GM12878 (cell line): ENCODE measurements around the gene APLP2. TPM values are rescaled to one million over a fixed set of nuclear protein-coding genes. Genes with fewer than 3 reads are reported as not detected.

Source experiments
- FOXM1 ChIP-seq: IDR thresholded peaks from 2 replicates; pipeline ENCODE4 v1.6.1; 2012; ENCODE audit warnings: low read depth, mild to moderate bottlenecking, inconsistent platforms, low read length, moderate library complexity
- GABPA ChIP-seq: IDR thresholded peaks from 2 replicates; pipeline ENCODE4 v1.6.1; 2014; ENCODE audit warnings: antibody characterized with exemption, low read depth, mild to moderate bottlenecking, inconsistent platforms
- HDAC6 ChIP-seq: fragments of 200-600 bp; sonication (generic); IDR thresholded peaks from one replicate; pipeline ENCODE4 v1.8.0; 2017; ENCODE audit warnings: antibody characterized with exemption; ENCODE audit not compliant: unreplicated experiment
- HDGF ChIP-seq: fragments of 450-650 bp; IDR thresholded peaks from 2 replicates; pipeline ENCODE4 v1.6.1; 2016; ENCODE audit warnings: antibody characterized with exemption
- IKZF1 ChIP-seq: fragments of 450-650 bp; conservative IDR thresholded peaks from 2 replicates; pipeline ENCODE4 v1.6.1; 2017; ENCODE audit warnings: antibody characterized with exemption, mild to moderate bottlenecking
- IKZF2 ChIP-seq, 2 experiments: fragments of 450-650 bp; IDR thresholded peaks; 2 replicates each; pipeline ENCODE4 v1.6.1; 2017; ENCODE audit warnings: mild to moderate bottlenecking in 2 of 2, moderate library complexity in 2 of 2
- KAT2A ChIP-seq: conservative IDR thresholded peaks from 2 replicates; pipeline ENCODE4 v1.6.1; 2011; ENCODE audit warnings: low read depth, low read length; ENCODE audit not compliant: control insufficient read depth
- KLF5 ChIP-seq: fragments of 450-650 bp; IDR thresholded peaks from 2 replicates; pipeline ENCODE4 v1.6.1; 2014; ENCODE audit warnings: mild to moderate bottlenecking; ENCODE audit not compliant: partially characterized antibody
- LARP7 ChIP-seq: fragments of 450-650 bp; IDR thresholded peaks from 2 replicates; pipeline ENCODE4 v1.6.1; 2017; ENCODE audit warnings: mild to moderate bottlenecking
- MLLT1 ChIP-seq: fragments of 450-650 bp; IDR thresholded peaks from 2 replicates; pipeline ENCODE4 v1.6.1; 2016; ENCODE audit warnings: mild to moderate bottlenecking
- MXI1 ChIP-seq: fragments of 150-350 bp; IDR thresholded peaks from 2 replicates; pipeline ENCODE4 v1.6.1; 2011; ENCODE audit warnings: low read depth, mild to moderate bottlenecking, inconsistent platforms, low read length, improper control_type of control experiment
- NBN ChIP-seq: fragments of 450-650 bp; IDR thresholded peaks from 2 replicates; pipeline ENCODE4 v1.6.1; 2016
- NFXL1 ChIP-seq: fragments of 450-650 bp; IDR thresholded peaks from 2 replicates; pipeline ENCODE4 v1.6.1; 2017; ENCODE audit warnings: antibody characterized with exemption, mild to moderate bottlenecking, borderline replicate concordance
- POLR2AphosphoS5 ChIP-seq: IDR thresholded peaks from 2 replicates; pipeline ENCODE4 v1.6.1; 2011; ENCODE audit warnings: mild to moderate bottlenecking, low read length, inconsistent platforms
- RAD21 ChIP-seq: IDR thresholded peaks from 2 replicates; pipeline ENCODE4 v1.6.1; 2011; ENCODE audit warnings: mild to moderate bottlenecking, low read depth, low read length, moderate library complexity; ENCODE audit not compliant: insufficient read depth
- RB1 ChIP-seq: fragments of 450-650 bp; formaldehyde crosslinking; IDR thresholded peaks from 2 replicates; pipeline ENCODE4 v1.6.1; 2017; ENCODE audit warnings: mild to moderate bottlenecking, borderline replicate concordance
- RFX5 ChIP-seq: IDR thresholded peaks from 2 replicates; pipeline ENCODE4 v1.6.1; 2011; ENCODE audit warnings: low read depth, low read length, improper control_type of control experiment
- SKIL ChIP-seq: fragments of 450-650 bp; IDR thresholded peaks from 2 replicates; pipeline ENCODE4 v1.6.1; 2017; ENCODE audit warnings: mild to moderate bottlenecking, low read depth, inconsistent platforms; ENCODE audit not compliant: poor library complexity, severe bottlenecking
- SREBF1 ChIP-seq: IDR thresholded peaks from 2 replicates; pipeline ENCODE4 v1.6.1; 2012; ENCODE audit warnings: mild to moderate bottlenecking, low read length
- STAT1 ChIP-seq: fragments of 450-650 bp; conservative IDR thresholded peaks from 2 replicates; pipeline ENCODE4 v1.6.1; 2014; ENCODE audit warnings: antibody characterized with exemption, mild to moderate bottlenecking
- TARDBP ChIP-seq: IDR thresholded peaks from 2 replicates; pipeline ENCODE4 v1.6.1; 2016; ENCODE audit warnings: borderline replicate concordance
- TBL1XR1 ChIP-seq: IDR thresholded peaks from 2 replicates; pipeline ENCODE4 v1.6.1; 2012; ENCODE audit warnings: low read depth, low read length, improper control_type of control experiment
- ZNF274 ChIP-seq: IDR thresholded peaks from one replicate; pipeline ENCODE4 v1.8.0; 2011; ENCODE audit not compliant: insufficient read length, insufficient read depth
- ZNF592 ChIP-seq: fragments of 450-650 bp; IDR thresholded peaks from 2 replicates; pipeline ENCODE4 v1.6.1; 2017; ENCODE audit warnings: mild to moderate bottlenecking, moderate library complexity
- polyA plus RNA-seq, 11 experiments: library from polyadenylated mRNA; depleted of rRNA in 4 of 11; unstranded in 6 of 11; stranded (reverse) in 5 of 11; fragments of >200 nt; fragmentation: Nextera tagmentation in 4 of 11; fragmentation: Illumina TruSeq in 1 of 11; extraction: Ambion mirVana in 4 of 11; extraction: Trizol in 1 of 11; gene quantifications; 1 replicate in 1 of 11; 2 replicates in 10 of 11; pipeline versions ENCODE4 v1.2.1 to v1.2.3, GENCODE V29; 2011 to 2016; ENCODE audit warnings: inconsistent platforms in 2 of 11, missing spikeins in 2 of 11, low read depth in 1 of 11
- total RNA-seq, 4 experiments: library from RNA; depleted of rRNA in 3 of 4; stranded (reverse); fragments of >200 nt in 3 of 4; fragmentation: Illumina TruSeq in 1 of 4; extraction: Trizol in 1 of 4; gene quantifications; 2 replicates each; pipeline versions ENCODE4 v1.2.1 to v1.2.3, GENCODE V29; 2013 to 2021
- TF ChIP-seq, protein P1 (sequence below): fragments of 450-650 bp; conservative IDR thresholded peaks from 2 replicates; pipeline ENCODE4 v1.6.1; 2017; ENCODE audit warnings: mild to moderate bottlenecking, moderate library complexity

Gene APLP2
- total and polyA plus RNA-seq, 10 of the 15 experiments (the other 5 are each of a cell fraction or from before 2014, with no cell fraction given), result 2.3 to 38.8 (median 21.3) TPM

- TF ChIP-seq IKZF2 (IDR thresholded peaks at IDR 0.05) (peak; percentile 31 to 35; a peak in 3 of 4 replicates), HDAC6 (no peak), IKZF1 (no peak; the same call in 1 of the 2 replicates), NFXL1 (no peak), GABPA (no peak), FOXM1 (no peak), HDGF (no peak), TARDBP (no peak), LARP7 (no peak), NBN (no peak), RFX5 (no peak), MLLT1 (no peak), SKIL (no peak), SREBF1 (no peak), KAT2A (no peak), RAD21 (no peak), ZNF592 (no peak), TBL1XR1 (no peak), RB1 (no peak), ZNF274 (no peak), STAT1 (no peak), MXI1 (no peak), POLR2AphosphoS5 (no peak), KLF5 (no peak)
- TF ChIP-seq, protein P1, sequence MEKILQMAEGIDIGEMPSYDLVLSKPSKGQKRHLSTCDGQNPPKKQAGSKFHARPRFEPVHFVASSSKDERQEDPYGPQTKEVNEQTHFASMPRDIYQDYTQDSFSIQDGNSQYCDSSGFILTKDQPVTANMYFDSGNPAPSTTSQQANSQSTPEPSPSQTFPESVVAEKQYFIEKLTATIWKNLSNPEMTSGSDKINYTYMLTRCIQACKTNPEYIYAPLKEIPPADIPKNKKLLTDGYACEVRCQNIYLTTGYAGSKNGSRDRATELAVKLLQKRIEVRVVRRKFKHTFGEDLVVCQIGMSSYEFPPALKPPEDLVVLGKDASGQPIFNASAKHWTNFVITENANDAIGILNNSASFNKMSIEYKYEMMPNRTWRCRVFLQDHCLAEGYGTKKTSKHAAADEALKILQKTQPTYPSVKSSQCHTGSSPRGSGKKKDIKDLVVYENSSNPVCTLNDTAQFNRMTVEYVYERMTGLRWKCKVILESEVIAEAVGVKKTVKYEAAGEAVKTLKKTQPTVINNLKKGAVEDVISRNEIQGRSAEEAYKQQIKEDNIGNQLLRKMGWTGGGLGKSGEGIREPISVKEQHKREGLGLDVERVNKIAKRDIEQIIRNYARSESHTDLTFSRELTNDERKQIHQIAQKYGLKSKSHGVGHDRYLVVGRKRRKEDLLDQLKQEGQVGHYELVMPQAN, result no peak
Measured at GRCh38 chr11:130023204-130023603, 46.5 kb upstream of the APLP2 start (continued).
